SK-MEL-5 (cell line): ENCODE results near the gene SLC33A1. TPM values are rescaled to one million over a fixed set of nuclear protein-coding genes. Genes with fewer than 3 reads are reported as not detected.
"Not testable (repeated sequence)": the region's sequence is repeated elsewhere in the genome, so short reads cannot be mapped to it uniquely, and the experiment has no call there.

Source experiments
- DNase-seq: peaks from one replicate; pipeline ENCODE4 v3.0.0-alpha.2; 2016; ENCODE audit warnings: low read depth, low spot score
- in situ Hi-C: cut with HindIII; loops from 2 replicates; pipeline ENCODE4 v1.10.0; 2016; ENCODE audit warnings: low sequenced_read_pairs, high pct_unique_total_duplicates, low pct_unique_long_range_greater_than_20kb
- total RNA-seq: library from RNA; depleted of rRNA; stranded (reverse); fragments of >200 nt; shearing (Covaris generic); gene quantifications from 2 replicates; pipeline ENCODE4 v1.2.3, GENCODE V29; 2014

SLC33A1 gene
- total RNA-seq, 1 experiment from 2014 or later, result 66.0 TPM

DNA sequence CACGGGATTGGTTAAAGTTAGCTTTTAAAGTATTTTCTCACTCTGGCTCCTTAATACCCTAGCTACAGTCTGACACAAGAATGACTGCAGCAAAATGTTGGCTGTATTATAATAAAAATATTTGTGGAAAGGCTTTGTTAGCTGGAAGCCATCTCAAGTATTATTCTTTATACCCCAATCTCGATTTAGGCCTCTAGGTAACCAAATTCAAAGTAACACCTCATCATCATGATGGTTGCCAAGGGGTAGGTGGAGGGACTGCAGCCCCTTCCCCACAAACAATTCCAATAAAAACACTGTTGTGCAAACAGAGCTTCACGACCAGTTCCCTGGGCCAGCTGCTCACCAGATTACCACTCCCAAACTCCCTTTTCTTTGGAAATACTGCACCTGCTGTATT, 15.5 kb upstream of the SLC33A1 start:
- in situ Hi-C loops, result no loop called here
- DNase-seq, result no peak

DNA sequence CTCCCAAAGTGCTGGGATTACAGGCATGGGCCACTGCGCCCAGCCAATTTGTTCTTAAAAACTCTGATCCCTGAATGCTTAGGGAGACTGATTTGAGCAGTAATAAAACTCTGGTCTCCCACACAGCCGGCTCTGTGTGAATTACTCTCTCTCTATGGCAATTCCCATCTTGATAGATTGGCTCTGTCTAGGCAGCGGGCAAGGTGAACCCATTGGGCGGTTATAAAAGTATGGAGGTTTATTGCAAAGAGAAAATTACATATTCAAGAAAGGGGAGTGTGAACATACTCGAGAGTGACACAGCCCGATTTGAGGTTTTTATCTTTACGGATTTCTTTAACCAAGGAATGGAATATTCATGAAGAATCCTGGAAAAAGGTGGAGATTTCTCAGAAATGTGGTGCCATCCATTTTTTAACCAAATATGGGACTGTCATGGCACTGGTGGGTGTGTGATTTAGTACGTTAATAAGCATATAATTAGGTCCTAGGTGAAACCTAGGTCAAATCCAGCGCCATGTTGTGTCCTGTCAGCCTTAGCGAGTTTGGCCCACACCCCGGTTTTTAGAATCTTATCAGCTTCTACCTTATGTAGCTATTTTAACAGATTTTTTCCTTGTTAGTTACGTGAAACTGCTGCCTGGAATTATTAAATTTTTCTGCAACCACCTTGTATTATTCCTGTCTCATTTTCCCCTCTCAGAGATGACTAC, 9.0 kb upstream of the SLC33A1 start:
- in situ Hi-C loops, result no loop called here
- no peak for DNase-seq

DNA sequence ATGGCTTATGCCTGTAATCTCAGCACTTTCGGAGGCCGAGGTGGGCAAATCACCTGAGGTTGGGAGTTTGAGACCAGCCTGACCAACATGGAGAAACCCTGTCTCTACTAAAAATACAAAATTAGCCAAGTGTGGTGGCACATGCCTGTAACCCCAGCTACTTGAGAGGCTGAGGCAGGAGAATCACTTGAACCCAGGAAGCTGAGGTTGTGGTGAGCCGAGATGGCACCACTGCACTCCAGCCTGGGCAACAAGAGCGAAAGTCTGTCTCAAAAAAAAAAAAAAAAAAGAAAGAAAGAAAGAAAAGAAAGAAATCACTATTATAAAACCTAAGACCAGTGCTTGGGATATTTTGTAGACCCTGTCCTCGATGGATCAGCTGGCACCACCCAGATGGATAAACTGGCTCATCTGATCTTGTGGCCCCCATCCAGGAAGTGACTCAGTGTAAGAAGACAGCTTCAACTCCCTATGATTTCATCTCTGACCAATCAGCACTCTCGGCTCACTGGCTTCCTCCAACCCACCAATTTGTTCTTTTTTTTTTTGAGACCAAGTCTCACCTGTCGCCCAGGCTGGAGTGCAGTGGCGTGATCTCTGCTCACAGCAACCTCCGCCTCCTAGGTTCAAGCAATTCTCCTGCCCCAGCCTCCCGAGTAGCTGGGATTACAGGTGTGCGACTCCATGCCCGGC, 8.2 kb upstream of the SLC33A1 start:
- in situ Hi-C loops, result not testable (repeated sequence)
- DNase-seq, result peak; percentile 56

DNA sequence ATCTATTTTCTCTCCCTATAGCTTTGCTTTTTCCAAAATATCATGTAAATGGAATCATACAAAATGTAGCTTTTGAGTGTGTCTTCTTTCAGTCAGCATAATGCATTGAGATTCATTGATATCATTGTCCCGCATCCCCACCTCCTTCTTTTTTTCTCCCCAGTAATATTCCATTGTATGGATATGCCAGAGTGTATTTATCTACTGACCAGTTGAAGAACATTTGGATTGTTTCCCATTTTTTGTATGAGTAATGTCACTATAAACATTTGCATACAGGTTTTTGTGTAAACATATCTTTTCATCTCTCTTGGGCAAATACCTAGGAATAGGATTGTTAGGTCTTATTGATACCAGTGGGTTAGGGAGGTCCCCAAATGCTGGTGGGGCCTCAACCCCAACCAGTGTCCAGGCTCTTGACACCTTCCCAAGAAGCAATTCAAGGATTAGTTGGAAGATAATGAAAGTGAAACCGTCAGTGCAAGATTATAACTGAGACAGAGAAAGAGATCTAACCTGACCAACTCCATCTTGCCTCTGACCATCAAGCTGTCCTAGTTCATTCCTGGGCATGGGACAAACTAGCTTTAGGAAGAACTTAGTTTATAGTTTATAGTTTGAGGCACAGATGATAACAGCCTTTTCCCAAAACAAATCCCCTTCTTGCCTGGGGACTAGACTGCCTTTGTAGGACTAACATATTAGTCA, 7.4 kb upstream of the SLC33A1 start:
- no peak for DNase-seq

DNA sequence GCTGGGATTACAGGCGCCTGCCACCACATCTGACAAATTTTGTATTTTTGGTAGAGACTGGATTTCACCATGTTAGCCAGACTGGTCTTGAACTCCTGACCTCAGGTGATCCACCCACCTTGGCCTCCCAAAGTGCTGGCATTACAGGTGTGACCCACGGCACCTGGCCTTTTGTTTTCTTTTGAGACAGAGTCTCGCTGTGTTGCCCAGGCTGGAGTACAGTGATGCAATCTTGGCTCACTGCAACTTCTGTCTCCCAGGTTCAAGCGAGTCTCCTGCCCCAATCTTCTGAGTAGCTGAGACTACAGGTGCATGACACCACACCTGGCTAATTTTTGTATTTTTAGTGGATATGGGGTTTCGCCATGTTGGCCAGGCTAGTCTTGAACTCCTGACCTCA, 6.2 kb upstream of the SLC33A1 start:
- in situ Hi-C loops, DNase-seq: not testable (repeated sequence)

More for the DNA sequence above, 7.4 kb upstream of the SLC33A1 start:
- in situ Hi-C loops, result no loop called here

DNA sequence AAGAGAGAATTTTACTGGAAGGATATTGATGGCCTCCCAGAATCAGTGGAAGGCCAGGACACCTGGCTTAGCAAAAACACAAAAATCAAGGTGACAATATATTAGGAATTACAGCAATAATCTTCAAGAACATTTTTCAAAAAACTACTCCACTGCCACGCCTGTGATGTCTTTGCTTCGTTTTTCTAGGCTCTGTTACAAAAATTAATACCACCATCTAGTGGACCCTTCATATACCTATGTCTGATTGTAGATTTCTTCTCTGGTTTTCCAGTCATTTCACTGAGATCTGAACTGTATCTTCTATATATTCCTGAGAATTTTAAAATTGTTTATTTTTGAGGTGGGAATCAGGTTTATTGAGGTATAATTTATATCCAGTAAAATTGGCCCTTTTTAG, 5.6 kb upstream of the SLC33A1 start:
- peak; percentile 65 for DNase-seq
- in situ Hi-C loops, result no loop called here

DNA sequence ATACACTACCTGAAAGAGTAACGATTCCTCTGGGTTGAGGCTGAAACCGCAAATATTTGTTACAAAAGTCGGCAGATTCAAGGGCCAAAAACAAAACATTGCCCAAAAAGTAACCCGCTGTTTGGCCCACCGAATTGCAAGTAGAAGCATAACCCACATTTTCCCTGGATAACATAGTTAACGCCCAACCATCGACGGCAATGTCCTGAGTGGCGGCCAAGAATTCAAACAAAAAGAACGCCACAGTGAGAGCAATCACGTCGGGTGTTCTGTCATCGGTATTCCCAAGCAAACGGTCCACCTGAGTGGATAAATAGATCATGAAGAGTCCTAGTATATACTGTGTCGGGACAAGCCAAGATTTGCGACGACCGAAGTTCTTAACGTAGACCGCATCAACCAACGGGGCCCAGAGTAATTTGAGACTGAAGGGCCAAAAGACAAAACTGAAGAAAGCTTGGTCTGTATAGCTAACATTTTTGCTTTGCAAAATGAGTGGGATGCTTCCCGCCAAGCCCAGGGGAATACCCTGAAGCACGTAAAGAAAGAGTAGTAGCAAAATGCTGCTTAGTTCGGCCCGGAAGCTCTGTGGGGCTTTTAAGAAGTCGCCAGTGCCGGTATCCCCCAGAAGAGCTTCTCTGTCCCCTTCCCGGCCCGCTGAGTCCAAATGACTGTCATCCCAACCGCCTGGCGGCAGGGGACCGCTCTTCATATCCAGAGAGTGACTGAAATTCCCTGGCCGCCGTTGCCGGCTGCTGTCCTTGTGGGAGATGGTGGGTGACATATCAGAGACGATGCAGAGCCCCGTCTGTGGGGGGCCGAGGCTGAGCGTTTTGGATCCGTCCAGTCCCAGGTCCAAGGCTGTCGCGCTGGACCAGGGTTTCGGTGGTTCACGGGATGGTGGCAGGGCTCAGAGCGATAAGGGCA, 750 bp downstream of the SLC33A1 start:
- in situ Hi-C loops, result no loop called here
- no peak for DNase-seq

DNA sequence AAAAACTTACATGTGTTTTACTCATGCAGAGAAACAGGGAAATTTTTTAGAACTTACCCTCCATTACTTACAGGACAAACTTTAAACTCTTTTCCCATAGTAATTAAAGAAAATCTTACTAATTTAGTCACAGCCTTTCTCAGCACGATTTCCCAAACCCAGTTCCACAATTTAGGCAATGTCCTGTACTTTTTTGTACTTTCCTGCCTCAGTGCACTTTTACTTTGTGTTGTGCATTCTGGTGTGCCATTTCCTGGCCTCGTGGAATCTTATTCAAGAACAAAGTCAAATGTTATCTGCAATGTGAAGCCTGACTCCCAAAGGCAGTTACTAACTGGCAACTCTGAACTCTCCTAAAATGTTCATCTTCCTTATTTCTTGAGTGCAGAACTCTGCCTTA, 1.9 kb downstream of the SLC33A1 start:
- in situ Hi-C loops, result no loop called here

DNA sequence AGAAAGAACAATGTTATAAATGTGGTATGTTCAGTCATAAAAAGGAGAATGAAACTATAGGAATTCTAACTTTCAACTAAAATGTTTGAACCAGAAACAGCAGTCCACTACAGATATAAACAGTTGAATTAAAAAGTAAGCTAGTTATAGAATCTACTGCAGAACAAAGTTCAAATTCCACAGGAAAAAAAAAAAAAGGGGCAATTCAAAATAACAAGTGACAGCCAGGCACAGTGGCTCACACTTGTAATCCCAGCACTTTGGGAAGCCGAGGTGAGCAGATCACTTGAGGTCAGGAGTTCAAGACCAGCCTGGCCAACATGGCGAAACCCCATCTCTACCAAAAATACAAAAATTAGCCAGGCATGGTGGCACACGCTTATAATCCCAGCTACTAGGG, 4.8 kb downstream of the SLC33A1 start:
- DNase-seq, in situ Hi-C loops: not testable (repeated sequence)

More for the DNA sequence above, 1.9 kb downstream of the SLC33A1 start:
- no peak for DNase-seq

DNA sequence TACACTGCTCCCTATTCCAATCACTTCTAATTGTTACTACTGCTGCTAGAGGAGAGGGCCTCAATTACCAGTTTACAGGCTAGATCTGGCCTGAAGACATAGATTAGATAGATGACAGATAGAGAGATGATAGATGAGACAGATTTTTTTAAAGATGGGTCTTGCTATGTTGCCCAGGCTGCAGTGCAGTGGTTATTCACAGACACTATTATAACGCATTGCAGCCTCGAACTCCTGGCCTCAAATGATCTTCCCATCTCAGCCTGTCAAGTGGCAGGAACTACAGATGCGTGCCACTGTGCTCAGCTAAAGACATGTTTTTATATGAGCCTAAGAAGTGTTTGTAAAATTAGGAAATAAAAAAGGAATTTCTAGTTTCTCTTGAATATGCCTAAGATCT, 6.2 kb downstream of the SLC33A1 start:
- in situ Hi-C loops, result no loop called here

DNA sequence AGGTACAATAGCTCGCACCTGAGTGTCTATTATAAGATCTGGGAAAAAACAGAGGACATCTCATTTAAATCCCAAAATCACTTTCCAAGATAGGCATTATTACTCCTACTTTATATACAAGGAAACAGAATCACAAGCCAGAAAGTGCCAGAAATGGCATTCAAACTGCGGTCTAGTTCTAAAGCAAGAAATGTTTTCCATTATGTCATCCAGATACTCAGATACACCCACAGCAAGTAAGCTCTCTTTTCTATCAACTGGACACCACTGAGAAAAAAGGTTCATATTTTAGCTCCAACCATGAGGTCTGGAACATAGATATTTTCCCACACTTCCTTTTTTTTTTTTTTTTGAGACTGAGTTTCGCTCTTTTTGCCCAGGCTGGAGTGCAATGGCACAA, 8.1 kb downstream of the SLC33A1 start:
- DNase-seq, result no peak
- in situ Hi-C loops, result no loop called here

More for the DNA sequence above, 6.2 kb downstream of the SLC33A1 start:
- DNase-seq, result no peak

DNA sequence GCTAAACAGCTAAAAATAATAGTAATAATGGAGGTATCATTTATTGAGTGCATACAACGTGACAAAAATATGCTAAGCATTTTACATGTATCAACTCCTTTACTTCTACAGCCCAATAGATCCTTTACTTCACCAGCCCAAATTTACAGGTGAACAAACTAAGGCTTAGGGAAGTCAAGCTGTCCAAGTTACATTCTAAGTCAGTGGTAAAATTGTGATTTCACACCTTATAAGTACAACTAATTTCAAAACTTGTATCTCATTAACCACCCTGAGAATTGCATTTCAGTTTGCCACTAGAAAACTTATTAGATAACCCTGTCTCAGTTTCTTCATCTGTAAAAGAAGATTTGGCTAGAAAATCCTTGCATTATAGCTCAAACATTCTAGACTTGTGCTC, 10.7 kb downstream of the SLC33A1 start:
- in situ Hi-C loops, result no loop called here

DNA sequence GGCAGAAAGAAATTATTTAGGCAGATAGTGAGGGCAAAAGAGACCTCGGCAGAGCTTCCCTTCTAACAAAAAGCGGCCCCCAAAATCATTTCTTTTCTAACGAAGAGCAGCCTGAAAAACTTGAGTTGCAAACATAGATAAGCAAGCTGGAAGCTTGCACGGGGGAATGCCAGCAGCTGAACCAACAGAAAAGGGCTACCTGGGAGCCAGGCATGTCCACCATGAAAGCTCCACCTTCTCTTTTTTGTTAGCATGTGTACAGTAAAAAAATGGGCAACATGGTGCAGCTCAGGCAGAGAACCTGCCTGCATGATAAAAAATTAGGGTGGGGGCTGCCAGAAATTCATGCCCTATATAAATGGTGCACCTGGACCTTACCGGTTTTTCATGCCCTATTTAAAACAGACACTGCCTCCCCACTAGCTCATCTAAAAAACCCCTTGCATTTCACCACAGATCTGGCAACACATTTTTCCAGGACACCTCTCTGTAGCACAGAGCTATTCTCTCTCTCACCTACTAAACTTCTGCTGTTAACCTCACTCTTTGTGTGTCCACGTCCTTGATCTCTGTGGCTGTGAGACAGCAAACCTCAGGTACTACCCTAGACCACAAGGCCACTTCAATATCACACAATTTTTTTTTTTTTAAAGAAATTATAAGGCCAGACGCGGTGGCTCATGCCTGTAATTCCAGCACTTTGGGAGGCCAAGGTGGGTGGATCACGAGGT, 18.7 kb downstream of the SLC33A1 start:
- in situ Hi-C loops, result no loop called here
- no peak for DNase-seq

More for the DNA sequence above, 10.7 kb downstream of the SLC33A1 start:
- DNase-seq, result no peak

DNA sequence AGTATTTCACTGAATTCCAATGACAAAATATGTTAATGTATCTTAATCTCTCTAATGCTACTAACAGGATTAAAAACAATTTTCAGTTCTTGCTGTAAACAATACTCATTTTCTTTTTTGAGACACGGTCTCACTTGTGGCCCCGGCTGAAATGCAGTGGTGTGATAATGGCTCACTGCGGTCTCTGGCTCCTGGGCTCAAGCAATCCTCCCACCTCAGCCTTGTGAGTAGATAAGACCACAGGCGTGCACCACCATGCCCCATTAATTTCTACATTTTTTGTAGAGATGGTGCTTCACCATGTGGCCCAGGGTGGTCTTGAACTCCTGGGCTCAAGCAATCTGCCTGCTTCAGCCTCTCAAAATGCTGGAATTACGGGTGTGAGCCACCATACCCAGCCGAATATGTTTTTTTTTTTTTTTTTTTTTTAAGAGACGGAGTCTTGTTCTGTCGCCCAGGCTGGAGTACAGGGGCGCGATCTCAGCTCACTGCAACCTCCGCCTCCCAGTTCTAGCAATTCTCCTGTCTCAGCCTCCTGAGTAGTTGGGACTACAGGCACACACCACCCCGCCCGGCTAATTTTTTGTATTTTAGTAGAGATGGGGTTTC, 25.6 kb downstream of the SLC33A1 start:
- in situ Hi-C loops, DNase-seq: not testable (repeated sequence)

DNA sequence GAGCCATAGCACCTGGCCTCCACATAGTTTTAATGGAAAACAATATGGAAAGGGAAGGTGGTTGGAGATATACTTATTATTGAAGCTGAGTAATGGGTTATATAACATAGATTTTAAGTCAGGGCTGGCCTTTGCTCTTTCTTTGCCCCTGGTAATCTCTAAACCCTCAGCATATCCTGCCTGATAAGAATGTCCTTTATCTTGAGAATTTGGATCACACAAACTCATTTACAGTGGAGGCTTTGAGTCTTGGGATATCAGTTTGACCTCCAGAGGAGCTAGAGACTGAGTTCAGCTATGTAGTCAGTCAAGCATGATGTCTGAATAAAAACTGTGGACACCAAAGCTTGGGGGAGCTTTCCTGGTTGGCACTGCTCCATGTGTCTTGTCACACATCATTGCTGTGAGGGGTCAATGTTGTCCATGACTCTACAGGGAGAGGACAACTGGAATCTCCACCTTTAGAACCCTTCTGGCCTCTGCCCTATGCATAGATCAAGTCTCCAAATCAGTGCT, 39.1 kb downstream of the SLC33A1 start:
- DNase-seq, result no peak
- in situ Hi-C loops, result no loop called here

DNA sequence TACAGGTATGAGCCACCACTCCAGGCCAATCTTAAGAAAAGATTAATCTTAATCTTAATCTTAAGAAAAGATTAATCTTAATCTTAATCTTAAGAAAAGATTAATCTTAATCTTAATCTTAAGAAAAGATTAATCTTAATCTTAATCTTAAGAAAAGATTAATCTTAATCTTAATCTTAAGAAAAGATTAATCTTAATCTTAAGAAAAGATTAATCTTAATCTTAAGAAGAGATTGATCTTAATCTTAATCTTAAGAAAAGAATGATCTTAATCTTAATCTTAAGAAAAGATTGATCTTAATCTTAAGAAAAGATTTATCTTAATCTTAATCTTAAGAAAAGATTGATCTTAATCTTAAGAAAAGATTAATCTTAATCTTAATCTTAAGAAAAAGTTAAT, 41.0 kb downstream of the SLC33A1 start:
- in situ Hi-C loops, DNase-seq: not testable (repeated sequence)
